Kidney (tissue), 14 donors: ENCODE results near the gene MAN1A1. TPM values are rescaled to one million over a fixed set of nuclear protein-coding genes. Genes with fewer than 3 reads are reported as not detected.

Experiments
- DNase-seq, 5 donors: peaks; one replicate each; pipeline ENCODE4 v3.0.0-alpha.2; 2013 to 2020
- FAIRE-seq: peaks from 2 replicates; lab custom pipeline; 2012; peaks lifted over from hg19 to GRCh38; lab: Jason Lieb, UNC
- H3K27ac ChIP-seq, 2 donors: one replicate each; pipeline ENCODE4 v1.7.0; 2013; ENCODE audit warnings: low read depth in 2 of 2, low read length in 2 of 2, inconsistent platforms in 1 of 2
- H3K27me3 ChIP-seq: one replicate; pipeline ENCODE4 v1.7.1; 2013; ENCODE audit warnings: low read length, inconsistent platforms; ENCODE audit not compliant: control insufficient read depth, insufficient read depth
- H3K36me3 ChIP-seq, 3 donors: one replicate each; pipeline versions ENCODE4 v1.7.0 to v1.7.1; 2013; ENCODE audit warnings: low read length in 3 of 3, control low read depth in 1 of 3, inconsistent platforms in 1 of 3; ENCODE audit not compliant: insufficient read depth in 3 of 3, control insufficient read depth in 2 of 3
- H3K4me1 ChIP-seq, 3 donors: one replicate each; pipeline versions ENCODE4 v1.7.0 to v1.7.1; 2013; ENCODE audit warnings: low read length in 3 of 3, inconsistent platforms in 1 of 3, low read depth in 1 of 3; ENCODE audit not compliant: control insufficient read depth in 2 of 3, insufficient read depth in 2 of 3
- H3K4me3 ChIP-seq, 3 donors: one replicate each; pipeline versions ENCODE4 v1.7.0 to v1.8.1; 2013; ENCODE audit warnings: low read length in 3 of 3, control low read depth in 1 of 3, inconsistent platforms in 1 of 3
- H3K9ac ChIP-seq, 3 donors: one replicate each; pipeline versions ENCODE4 v1.7.0 to v1.7.1; 2013; ENCODE audit warnings: low read length in 3 of 3, control low read depth in 1 of 3, inconsistent platforms in 1 of 3
- H3K9me3 ChIP-seq, 3 donors: one replicate each; pipeline versions ENCODE4 v1.7.0 to v1.7.1; 2013; ENCODE audit warnings: low read length in 3 of 3, control low read depth in 1 of 3, inconsistent platforms in 1 of 3; ENCODE audit not compliant: control insufficient read depth in 2 of 3, insufficient read depth in 1 of 3
- CTCF ChIP-seq: IDR thresholded peaks from 3 replicates; pipeline ENCODE4 v1.5.1; 2012; ENCODE audit warnings: mild to moderate bottlenecking, moderate library complexity, borderline replicate concordance; ENCODE audit not compliant: insufficient read depth; ENCODE audit errors: extremely low read depth
- intact Hi-C: fragments of 100-400 bp; cut with DNase I; formaldehyde crosslinking; loops from one replicate; pipeline ENCODE4 v1.11.1; 2022
- polyA plus RNA-seq: library from polyadenylated mRNA; stranded (reverse); fragments of 350-450 nt; fragmentation: Illumina TruSeq; extraction: RNeasy Lipid Tissue Mini Kit (QIAGEN cat#74804); gene quantifications from one replicate; pipeline ENCODE4 v1.2.3, GENCODE V29; 2014; ENCODE audit warnings: low read depth, low replicate concordance; ENCODE audit not compliant: insufficient read depth
- total RNA-seq: library from RNA; stranded (reverse); fragmentation: NEBNext Ultra II Directional; extraction: Animal tissue kit (Norgen Biotek cat#: 25700); gene quantifications from one replicate; pipeline ENCODE4 v1.2.1, GENCODE V29; 2021
- donor health status: control.
- donor health status: control.
- donor health status: control.
- donor health status: control.
- donor health status: control.
- donor health status: DM: yes; HTN: yes; CAD: no.
- donor health status: Normal renal cell carcinoma (clear cell type).

Gene MAN1A1
- total and polyA plus RNA-seq, 2 donors from 2014 or later = 30.4 to 68.5 TPM

GRCh38 chr6:119323478-119323877, 26.1 kb downstream of the MAN1A1 start:
- no peaks in the 10 kb centered on the region for H3K27me3 ChIP-seq
- no peak for TF ChIP-seq CTCF
- DNase-seq (no peak), FAIRE-seq (no peak)
- H3K4me3 ChIP-seq = no peak overlapping the region
- peaks cover 0 to 9% (median 6%) of the 10 kb centered on the region in 3 donors for H3K36me3 ChIP-seq
- H3K9ac ChIP-seq = no peak overlapping the region
- intact Hi-C loops = no loop called here
- H3K9me3 ChIP-seq = no peaks in the 10 kb centered on the region
- peaks cover 0 to 11% (median 5%) of the 10 kb centered on the region in 3 donors for H3K4me1 ChIP-seq
- H3K27ac ChIP-seq = no peak overlapping the region

DNA sequence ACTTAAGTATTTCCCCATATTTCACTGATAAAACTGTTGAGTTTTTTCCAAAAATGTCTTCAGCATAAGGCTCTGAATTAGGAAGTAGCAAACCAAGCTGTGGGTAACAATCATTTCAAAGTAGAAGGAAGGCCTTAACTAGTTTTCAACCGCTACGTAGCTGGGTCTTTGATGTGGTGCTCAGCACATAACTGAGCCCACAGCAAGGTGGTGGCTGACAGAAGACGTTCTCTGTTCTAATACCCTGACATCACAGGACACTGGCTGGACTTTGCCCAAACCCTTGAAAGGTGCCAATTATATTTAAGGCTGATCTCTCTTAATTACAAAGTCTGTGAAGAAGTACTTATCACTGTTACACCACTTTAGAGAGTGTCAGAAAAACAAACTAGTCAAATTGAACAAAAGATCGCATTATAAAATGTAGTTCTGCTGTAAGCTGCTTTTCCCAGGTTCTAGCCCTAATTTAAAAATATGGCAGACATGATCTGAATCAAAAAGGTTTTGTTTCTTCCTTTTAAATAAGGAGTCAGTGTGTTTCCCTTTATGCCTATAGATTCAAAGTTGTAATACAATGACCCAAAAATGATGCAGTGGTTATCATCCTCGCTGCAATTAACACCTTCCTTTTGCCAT, 26.7 kb downstream of the MAN1A1 start:
- intact Hi-C loops = no loop called here
- Histone ChIP-seq H3K9me3 (no peaks in the 10 kb centered on the region), H3K36me3 (peaks cover 0 to 9% (median 6%) of the 10 kb centered on the region in 3 donors), H3K9ac (no peak overlapping the region), H3K27ac (no peak overlapping the region), H3K4me1 (peaks cover 0 to 11% (median 5%) of the 10 kb centered on the region in 3 donors), H3K4me3 (no peak overlapping the region), H3K27me3 (no peaks in the 10 kb centered on the region)
- no peak for FAIRE-seq
- DNase-seq = no peak
- no peak for TF ChIP-seq CTCF

DNA sequence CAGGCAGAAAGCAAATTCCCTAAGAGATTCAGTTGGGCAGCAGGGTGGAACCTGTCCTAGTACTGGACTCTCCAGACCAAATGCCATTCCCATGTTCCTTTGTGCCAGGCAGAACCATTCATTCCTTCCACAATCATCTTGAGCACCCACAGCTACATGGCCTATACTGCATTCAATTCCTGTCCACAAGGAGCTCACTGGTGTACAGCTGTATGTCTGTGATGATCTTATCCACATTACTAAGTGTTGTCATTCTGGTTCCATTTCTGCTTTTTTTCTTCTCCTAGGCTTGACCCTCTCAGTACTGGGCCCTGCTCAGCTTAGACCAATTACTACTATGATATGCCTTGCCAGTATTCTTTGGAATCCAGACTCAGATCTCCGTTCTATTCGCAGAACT, 27.5 kb downstream of the MAN1A1 start:
- no peak overlapping the region for H3K4me3 ChIP-seq
- H3K4me1 ChIP-seq = peaks cover 0 to 11% (median 5%) of the 10 kb centered on the region in 3 donors
- peaks cover 0 to 9% (median 6%) of the 10 kb centered on the region in 3 donors for H3K36me3 ChIP-seq
- no peak for FAIRE-seq
- TF ChIP-seq CTCF = no peak
- intact Hi-C loops = no loop called here
- H3K9me3 ChIP-seq = no peaks in the 10 kb centered on the region
- H3K27me3 ChIP-seq = no peaks in the 10 kb centered on the region
- DNase-seq = no peak
- no peak overlapping the region for H3K27ac ChIP-seq
- H3K9ac ChIP-seq = no peak overlapping the region
